B cell (primary cell): ENCODE data around the gene FOXK1. TPM values are rescaled to one million over a fixed set of nuclear protein-coding genes. Genes with fewer than 3 reads are reported as not detected.
A peak's percentile ranks its signal among the peaks of the same experiment; 100 is the strongest.

ENCODE experiments used
- ATAC-seq: fragments of 200-7000 bp; cut with Tn5 transposase; one replicate; pipeline ENCODE4 v1.10.0; 2021; ENCODE audit warnings: low read depth, mild to moderate bottlenecking, moderate number of reproducible peaks, moderate library complexity
- CTCF ChIA-PET: fragments of 350-600 bp; sonication (Branson Sonifier 250); formaldehyde crosslinking; loops from one replicate; lab custom pipeline; 2021; ENCODE audit warnings: antibody characterized with exemption, inconsistent platforms; lab: Charles Lee
- POLR2A ChIA-PET: fragments of 350-600 bp; sonication (Branson Sonifier 250); formaldehyde crosslinking; loops from one replicate; lab custom pipeline; 2021; ENCODE audit warnings: antibody characterized with exemption; lab: Charles Lee
- DNase-seq: peaks from one replicate; pipeline ENCODE4 v3.0.0; 2013
- H2AFZ ChIP-seq: 2 replicates; pipeline ENCODE4 v1.6.1; 2012; ENCODE audit warnings: mild to moderate bottlenecking, low read depth, low read length; ENCODE audit not compliant: insufficient read depth, poor library complexity, severe bottlenecking
- H3K27ac ChIP-seq, 2 donors: 1 replicate in 1 of 2; 2 replicates in 1 of 2; pipeline ENCODE4 v1.5.1; 2012 to 2013; ENCODE audit warnings: low read length in 2 of 2, mild to moderate bottlenecking in 2 of 2, moderate library complexity in 1 of 2
- H3K27me3 ChIP-seq, 4 experiments: fragments of 200-600 bp in 1 of 4; sonication (generic) in 1 of 4; replicated peaks in 1 of 4; 1 replicate in 2 of 4; 2 replicates in 2 of 4; pipeline versions ENCODE4 v1.6.1 to v1.7.0; 2013 to 2016; ENCODE audit warnings: low read length in 3 of 4, mild to moderate bottlenecking in 2 of 4, mixed read lengths in 1 of 4, moderate library complexity in 1 of 4; ENCODE audit not compliant: insufficient read depth in 4 of 4, control insufficient read depth in 3 of 4; ENCODE audit errors: control extremely low read depth in 1 of 4
- H3K36me3 ChIP-seq, 2 experiments: replicated peaks in 1 of 2; 1 replicate in 1 of 2; 2 replicates in 1 of 2; pipeline versions ENCODE4 v1.6.1 to v1.7.1; 2013; ENCODE audit warnings: low read length in 1 of 2; ENCODE audit not compliant: insufficient read depth in 2 of 2, control insufficient read depth in 1 of 2; ENCODE audit errors: control extremely low read depth in 1 of 2, extremely low read depth in 1 of 2
- H3K4me1 ChIP-seq, 2 donors: fragments of 200-600 bp in 1 of 2; sonication (generic) in 1 of 2; 1 replicate in 1 of 2; 2 replicates in 1 of 2; pipeline versions ENCODE4 v1.5.1 to v1.6.1; 2013 to 2017; ENCODE audit warnings: low read length in 2 of 2; ENCODE audit not compliant: control insufficient read depth in 2 of 2, insufficient read depth in 2 of 2
- H3K4me2 ChIP-seq: replicated peaks from 2 replicates; pipeline ENCODE3; 2012; ENCODE audit warnings: mild to moderate bottlenecking, low read depth, low read length; ENCODE audit not compliant: poor library complexity, severe bottlenecking
- H3K4me3 ChIP-seq, 5 experiments: fragments of 200-600 bp in 1 of 5; sonication (generic) in 1 of 5; 1 replicate in 3 of 5; 2 replicates in 2 of 5; pipeline versions ENCODE4 v1.5.1 to v1.7.0; 2011 to 2016; ENCODE audit warnings: low read length in 4 of 5, mild to moderate bottlenecking in 4 of 5, low read depth in 2 of 5, control low read depth in 1 of 5, moderate library complexity in 1 of 5; ENCODE audit not compliant: insufficient read depth in 1 of 5; ENCODE audit errors: control extremely low read depth in 1 of 5, extremely low read depth in 1 of 5
- H3K79me2 ChIP-seq: fragments of 200-600 bp; sonication (generic); one replicate; pipeline ENCODE4 v1.6.0; 2016; ENCODE audit warnings: low read length; ENCODE audit not compliant: control insufficient read depth, insufficient read depth
- H3K9ac ChIP-seq: fragments of 200-600 bp; sonication (generic); 2 replicates; pipeline ENCODE4 v1.6.1; 2017; ENCODE audit warnings: mild to moderate bottlenecking, low read length, moderate library complexity
- H3K9me3 ChIP-seq, 3 donors: one replicate each; pipeline versions ENCODE4 v1.6.1 to v1.7.1; 2013; ENCODE audit warnings: low read length in 2 of 3; ENCODE audit not compliant: control insufficient read depth in 2 of 3, insufficient read depth in 1 of 3; ENCODE audit errors: control extremely low read depth in 1 of 3
- H4K20me1 ChIP-seq: 2 replicates; pipeline ENCODE4 v1.6.0; 2012; ENCODE audit warnings: mild to moderate bottlenecking, low read length; ENCODE audit not compliant: insufficient read depth, control insufficient read depth, poor library complexity, severe bottlenecking
- H3K27ac Mint-ChIP-seq: one replicate; pipeline ENCODE4 v1.8.0; 2021; ENCODE audit warnings: mixed read lengths
- H3K27me3 Mint-ChIP-seq: one replicate; pipeline ENCODE4 v1.8.0; 2021; ENCODE audit warnings: mixed read lengths
- H3K4me1 Mint-ChIP-seq: one replicate; pipeline ENCODE4 v1.8.0; 2021; ENCODE audit warnings: mixed read lengths
- H3K4me3 Mint-ChIP-seq: one replicate; pipeline ENCODE4 v1.8.0; 2021; ENCODE audit warnings: mixed read lengths
- H3K9me3 Mint-ChIP-seq: one replicate; pipeline ENCODE4 v1.8.0; 2022; ENCODE audit warnings: mixed read lengths; ENCODE audit not compliant: insufficient read depth
- CTCF ChIP-seq: fragments of 200-600 bp; IDR thresholded peaks from one replicate; pipeline ENCODE4 v1.8.0; 2022; ENCODE audit warnings: antibody characterized with exemption, mild to moderate bottlenecking
- EZH2 ChIP-seq: IDR thresholded peaks from 2 replicates; pipeline ENCODE4 v1.6.1; 2012; ENCODE audit warnings: borderline replicate concordance, low read depth, mild to moderate bottlenecking, moderate library complexity, low read length; ENCODE audit not compliant: insufficient read depth, poor library complexity, severe bottlenecking
- WGBS: methylation state at CpG from one replicate; pipeline ENCODE4 v1.1.5; 2013; ENCODE audit warnings: missing lambda C conversion rate; ENCODE audit not compliant: insufficient coverage; 5-methylcytosine and 5-hydroxymethylcytosine counted together
- intact Hi-C: fragments of 100-400 bp; cut with micrococcal nuclease; formaldehyde crosslinking; loops from one replicate; pipeline ENCODE4 v1.10.0; 2022
- polyA plus RNA-seq: library from polyadenylated mRNA; depleted of rRNA; stranded (reverse); fragments of >200 nt; gene quantifications from 2 replicates; pipeline ENCODE4 v1.2.3, GENCODE V29; 2012
- total RNA-seq, 2 donors: library from RNA; stranded (reverse); fragments of 120-200 nt in 1 of 2; gene quantifications; 1 replicate in 1 of 2; 2 replicates in 1 of 2; pipeline versions ENCODE4 v1.2.3 to v1.2.4, GENCODE V29; 2013 to 2022

FOXK1 gene
- total and polyA plus RNA-seq, 2 donors (not counting 1 experiment from before 2014, with no cell fraction given): 17.9 to 56.2 TPM

- H3K27ac ChIP-seq: peak overlapping the region; percentile 5 to 10
- ATAC-seq (peak; percentile 73), DNase-seq (peak; percentile 53)
- Mint-ChIP-seq H3K27me3 (no peaks in the 10 kb centered on the region), H3K27ac (peak overlapping the region; percentile 85), H3K9me3 (no peaks in the 10 kb centered on the region), H3K4me1 (peaks cover 59% of the 10 kb centered on the region), H3K4me3 (peak overlapping the region; percentile 82)
- 79% methylated on average over 16 of the region's 27 CpGs for WGBS
- peaks cover 100% of the 10 kb centered on the region for H4K20me1 ChIP-seq
- H3K9ac ChIP-seq: peak overlapping the region; percentile 47
- TF ChIP-seq CTCF: no peak
- TF ChIP-seq EZH2: no peak
- H3K9me3 ChIP-seq: peaks cover 0 to 5% (median 0%) of the 10 kb centered on the region in 3 donors
- H2AFZ ChIP-seq: no peak overlapping the region
- peaks cover 4 to 25% of the 10 kb centered on the region in 2 donors for H3K4me1 ChIP-seq
- peaks cover 1 to 10% of the 10 kb centered on the region in 2 experiments for H3K36me3 ChIP-seq
- ChIA-PET CTCF (interaction anchor here (1.1 to 1.5 kb wide), 5 partner anchors 11 to 72 kb away, joined by 3 to 7 read pairs (median 4); partner anchors contain the start of gene AP5Z1), POLR2A (interaction anchor here (0.6 to 1.4 kb wide), 8 partner anchors 15 to 1856 kb away, joined by 3 to 6 read pairs (median 3); no protein-coding TSS in a partner anchor)
- intact Hi-C loops: loop anchor here (1.0 kb wide), 1 partner anchor 29 kb away; no protein-coding TSS in a partner anchor
- peak overlapping the region; percentile 69 for H3K4me2 ChIP-seq
- H3K27me3 ChIP-seq: no peaks in the 10 kb centered on the region
- H3K79me2 ChIP-seq: peaks cover 100% of the 10 kb centered on the region
- H3K4me3 ChIP-seq: peak overlapping the region in 2 of 5 experiments; percentile 0 to 38
These were observed 31.2 kb downstream of the FOXK1 start for GRCh38 chr7:4713183-4713784.

- TF ChIP-seq EZH2: no peak
- TF ChIP-seq CTCF: no peak
- 97% methylated on average over 9 of the region's 15 CpGs for WGBS
- no peak overlapping the region for H3K27ac ChIP-seq
- H3K27me3 Mint-ChIP-seq: no peaks in the 10 kb centered on the region
- H4K20me1 ChIP-seq: peaks cover 95% of the 10 kb centered on the region
- H2AFZ ChIP-seq: no peak overlapping the region
- no peak overlapping the region for H3K9ac ChIP-seq
- no peak overlapping the region for H3K4me3 Mint-ChIP-seq
- H3K9me3 Mint-ChIP-seq: no peaks in the 10 kb centered on the region
- no peak overlapping the region for H3K4me2 ChIP-seq
- CTCF ChIA-PET: interaction anchor here (1.2 kb wide), 1 partner anchor 11 kb away, joined by 5 read pairs; no protein-coding TSS in a partner anchor
- H3K36me3 ChIP-seq: peaks cover 2 to 10% of the 10 kb centered on the region in 2 experiments
- no peak overlapping the region for H3K27ac Mint-ChIP-seq
- H3K9me3 ChIP-seq: peaks cover 0 to 5% (median 0%) of the 10 kb centered on the region in 3 donors
- POLR2A ChIA-PET: interaction anchor here (0.6 to 1.7 kb wide), 2 partner anchors 9 to 1621 kb away, joined by 3 read pairs; no protein-coding TSS in a partner anchor
- DNase-seq: no peak
- ATAC-seq: no peak
- intact Hi-C loops: no loop called here
- no peaks in the 10 kb centered on the region for H3K27me3 ChIP-seq
- peaks cover 100% of the 10 kb centered on the region for H3K79me2 ChIP-seq
- peaks cover 4 to 25% of the 10 kb centered on the region in 2 donors for H3K4me1 ChIP-seq
- no peak overlapping the region for H3K4me3 ChIP-seq
- peaks cover 59% of the 10 kb centered on the region for H3K4me1 Mint-ChIP-seq
These were observed 32.1 kb downstream of the FOXK1 start for GRCh38 chr7:4714161-4714700.
